GM18511 (cell line): ENCODE measurements around the gene EIF4G2.

Experiments used
- ATAC-seq: cut with Tn5 transposase; IDR thresholded peaks from one replicate; pipeline ENCODE4 v1.9.1; 2021; ENCODE audit warnings: mild to moderate bottlenecking, moderate library complexity; ENCODE audit not compliant: unreplicated experiment

Gene EIF4G2

DNA sequence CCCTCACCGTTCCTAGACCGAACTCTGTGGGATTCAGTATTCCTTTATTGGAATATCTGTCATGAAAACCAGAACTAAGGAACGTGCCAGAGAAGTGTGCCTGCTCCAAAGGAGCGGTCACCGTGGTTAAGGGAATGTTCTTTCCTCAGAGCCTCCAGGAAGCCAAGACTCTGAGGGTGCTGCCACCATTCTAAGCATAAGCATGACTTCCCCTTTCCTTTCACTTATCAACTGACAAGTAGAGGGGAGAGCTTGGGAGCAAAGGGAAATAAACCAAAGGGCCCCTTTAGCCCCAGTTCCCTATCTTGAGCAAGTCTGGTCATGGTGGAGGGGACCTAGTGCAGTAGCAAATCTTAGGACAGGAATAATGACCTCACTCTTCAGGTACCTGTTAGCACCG, 30.9 kb downstream of the EIF4G2 start:
- ATAC-seq = no peak

DNA sequence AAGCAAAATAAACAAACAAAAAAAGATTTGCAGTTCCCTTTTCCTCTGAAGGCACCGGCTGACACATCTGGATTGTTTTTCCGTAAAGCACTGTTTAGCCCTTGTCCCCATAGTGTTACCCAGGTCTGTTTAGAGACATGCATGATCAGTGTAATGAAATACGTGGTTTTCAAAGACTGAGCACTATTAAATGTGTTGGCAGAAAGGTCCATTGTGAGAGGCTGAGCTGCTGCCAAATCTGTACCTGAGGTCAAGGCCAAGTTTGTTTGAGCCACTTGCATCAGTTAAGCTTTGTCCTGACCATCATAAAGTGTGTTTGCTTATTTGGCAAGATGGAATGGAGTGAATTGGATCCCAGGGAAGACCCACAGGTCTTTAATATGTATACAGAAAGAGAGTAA, 31.3 kb downstream of the EIF4G2 start:
- no peak for ATAC-seq

DNA sequence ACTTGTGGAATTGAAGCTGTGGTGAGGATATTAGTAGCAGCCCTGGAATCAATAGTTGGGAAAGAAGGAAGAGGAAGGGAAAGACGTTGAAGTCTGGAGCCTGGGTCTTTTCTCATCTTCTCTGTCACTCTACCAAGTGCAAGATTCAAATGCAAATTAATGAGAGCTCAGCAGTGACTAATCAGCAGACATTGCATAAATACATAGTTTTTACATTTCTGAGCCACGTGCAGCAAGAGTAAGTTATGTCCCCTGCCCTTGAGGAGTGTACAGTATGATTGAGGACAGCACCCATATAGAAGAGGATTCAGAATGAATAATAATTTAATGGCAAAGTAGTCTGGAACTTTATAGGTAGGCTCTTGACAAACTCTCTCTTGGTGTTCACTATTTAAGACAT, 33.9 kb downstream of the EIF4G2 start:
- ATAC-seq = no peak

DNA sequence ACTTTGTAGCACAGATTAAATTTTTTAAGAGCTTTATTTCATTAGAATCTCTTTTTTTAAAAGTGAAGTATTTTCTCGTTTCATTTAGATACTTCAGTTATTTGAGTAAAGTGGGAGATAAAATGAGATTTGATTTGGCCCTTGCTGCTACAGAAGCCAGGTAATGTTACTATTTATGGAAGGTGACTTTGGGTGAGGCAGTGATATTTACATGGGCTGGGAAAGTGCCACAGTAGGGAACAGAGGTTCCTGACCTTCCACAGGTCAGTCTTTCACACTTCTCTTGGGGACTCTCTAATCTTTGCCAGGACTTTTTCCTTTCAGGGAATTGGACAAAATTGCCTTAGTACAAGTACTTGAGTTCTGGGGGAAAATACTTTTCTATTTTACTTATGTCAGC, 37.3 kb downstream of the EIF4G2 start:
- ATAC-seq = no peak

DNA sequence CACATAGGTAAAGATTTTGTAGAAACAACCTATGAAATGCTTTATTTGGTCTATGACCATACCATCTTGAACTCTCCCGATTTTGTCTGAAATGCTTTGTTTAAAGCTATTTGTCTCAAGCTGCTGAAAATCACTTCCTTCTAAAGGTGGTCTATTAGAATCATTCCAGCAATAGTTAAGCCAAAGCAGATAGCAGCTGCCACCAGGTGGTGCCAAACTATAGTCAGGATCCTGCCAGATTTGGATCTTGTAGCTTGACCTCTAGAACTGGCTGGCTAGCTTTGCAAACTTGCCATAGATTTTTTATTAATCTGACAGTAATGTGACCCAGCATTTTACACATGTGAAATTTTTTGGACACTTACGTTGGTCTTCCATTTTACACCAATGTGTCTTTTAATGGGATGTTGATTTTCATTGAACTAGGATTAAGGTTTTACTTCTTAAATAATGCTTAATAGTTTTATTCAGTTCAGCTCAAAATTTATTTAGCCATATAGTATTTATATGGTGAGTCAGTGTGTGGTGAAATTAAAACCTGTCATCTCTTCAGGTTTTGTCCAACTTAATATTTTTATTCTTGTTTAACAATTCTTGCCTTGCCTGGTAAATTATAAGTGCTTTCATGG, 38.0 kb downstream of the EIF4G2 start:
- no peak for ATAC-seq

DNA sequence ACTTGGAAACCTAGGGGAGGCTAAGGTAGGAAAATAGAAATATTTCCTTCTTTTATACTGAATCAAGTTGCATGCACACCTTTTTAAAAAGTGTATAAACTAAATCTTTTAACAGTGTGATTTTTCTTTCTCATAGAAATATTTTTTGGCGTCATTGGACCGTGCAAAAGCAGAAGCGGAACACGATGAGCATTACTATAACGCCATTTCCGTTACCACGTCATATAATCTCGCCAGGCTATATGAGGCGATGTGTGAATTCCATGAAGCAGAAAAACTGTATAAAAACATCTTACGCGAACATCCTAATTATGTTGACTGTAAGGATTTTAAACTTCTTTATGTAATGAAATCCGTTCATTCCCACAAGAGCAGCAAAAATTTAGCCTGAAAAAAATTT, 44.3 kb downstream of the EIF4G2 start:
- ATAC-seq = no peak

DNA sequence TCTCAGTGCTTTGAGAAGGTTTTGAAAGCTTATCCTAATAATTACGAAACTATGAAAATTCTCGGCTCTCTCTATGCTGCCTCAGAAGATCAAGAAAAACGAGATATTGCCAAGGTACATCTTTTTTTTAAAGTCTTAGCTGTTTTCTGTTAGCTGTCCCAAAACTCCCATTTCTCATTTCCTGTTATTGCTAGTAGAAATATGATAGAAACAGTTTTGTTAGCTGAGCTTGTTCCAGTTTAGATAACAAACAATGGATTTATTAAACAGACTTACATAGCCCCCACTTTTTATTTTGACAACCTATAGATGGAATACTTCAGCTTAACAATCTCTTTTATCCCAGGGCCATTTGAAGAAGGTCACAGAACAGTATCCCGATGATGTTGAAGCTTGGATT, 45.0 kb downstream of the EIF4G2 start:
- ATAC-seq = no peak

DNA sequence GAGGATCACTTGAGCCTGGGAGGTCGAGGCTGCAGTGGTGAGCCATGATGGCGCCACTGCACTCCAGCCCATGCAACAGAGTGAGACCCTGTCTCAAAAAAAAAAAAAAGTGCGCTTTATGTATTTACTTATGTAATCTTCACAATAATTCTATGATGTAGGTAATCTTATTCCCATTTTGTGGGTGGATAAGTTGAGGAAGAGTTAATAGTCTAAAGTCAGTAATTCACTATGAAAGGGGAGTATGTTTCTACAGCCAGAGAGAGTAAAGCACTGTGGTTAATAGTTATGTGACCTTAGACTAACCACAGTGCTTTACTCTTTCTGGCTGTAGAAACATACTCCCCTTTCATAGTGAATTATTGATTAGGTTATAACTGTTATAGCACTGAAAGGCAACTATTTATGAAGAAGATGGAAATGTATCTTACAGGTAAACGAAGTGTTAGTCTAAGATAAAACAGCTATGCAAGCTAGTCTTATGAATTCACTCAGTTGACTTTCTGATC, 45.8 kb downstream of the EIF4G2 start:
- ATAC-seq = peak; percentile 68

DNA sequence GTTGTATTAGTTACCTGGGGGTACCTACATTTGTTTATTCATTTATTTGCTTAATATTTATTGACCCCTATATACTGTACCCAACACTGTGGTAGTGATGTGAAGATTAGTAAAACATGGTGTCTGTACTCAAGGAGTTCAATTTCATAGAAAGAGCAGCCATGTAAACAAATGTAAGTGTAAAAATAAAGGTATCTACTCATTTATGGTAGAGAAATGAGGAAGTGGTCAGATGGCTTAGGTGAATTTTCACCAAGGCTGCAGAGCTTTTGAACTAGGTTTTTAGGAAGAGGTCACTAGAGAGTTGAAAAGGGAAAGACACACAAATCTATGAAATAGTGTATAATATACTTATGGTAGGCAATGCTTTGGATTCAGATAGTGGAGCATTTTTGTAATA, 46.5 kb downstream of the EIF4G2 start:
- ATAC-seq = peak; percentile 87

DNA sequence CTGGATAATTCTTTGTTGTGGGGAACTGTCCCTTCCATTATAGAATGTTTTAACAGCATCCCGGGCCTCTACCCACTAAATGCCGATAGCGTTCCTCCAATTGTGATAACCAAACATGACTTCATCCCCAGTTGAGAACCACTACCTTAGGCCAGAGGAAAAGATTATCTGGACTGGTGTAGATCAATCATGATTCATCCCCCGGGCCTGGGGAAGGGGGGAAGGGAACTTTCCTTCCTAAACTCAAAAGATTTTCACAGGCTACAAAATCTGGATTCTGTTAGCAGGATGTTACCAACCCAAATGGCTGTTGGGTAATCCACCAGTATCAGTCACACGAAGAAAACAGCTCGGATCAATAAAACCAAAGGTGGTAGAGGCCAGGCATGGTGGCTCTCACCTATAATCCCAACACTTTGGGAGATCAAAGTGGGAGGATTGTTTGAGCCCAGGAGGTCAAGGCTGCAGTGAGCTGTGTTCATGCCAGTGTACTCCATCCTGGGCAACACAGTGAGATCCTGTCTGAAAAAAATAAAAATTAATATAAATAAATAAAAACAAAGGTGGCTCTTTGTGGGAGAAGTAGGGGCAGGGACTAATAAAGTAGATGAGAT, 47.5 kb downstream of the EIF4G2 start:
- ATAC-seq = no peak

DNA sequence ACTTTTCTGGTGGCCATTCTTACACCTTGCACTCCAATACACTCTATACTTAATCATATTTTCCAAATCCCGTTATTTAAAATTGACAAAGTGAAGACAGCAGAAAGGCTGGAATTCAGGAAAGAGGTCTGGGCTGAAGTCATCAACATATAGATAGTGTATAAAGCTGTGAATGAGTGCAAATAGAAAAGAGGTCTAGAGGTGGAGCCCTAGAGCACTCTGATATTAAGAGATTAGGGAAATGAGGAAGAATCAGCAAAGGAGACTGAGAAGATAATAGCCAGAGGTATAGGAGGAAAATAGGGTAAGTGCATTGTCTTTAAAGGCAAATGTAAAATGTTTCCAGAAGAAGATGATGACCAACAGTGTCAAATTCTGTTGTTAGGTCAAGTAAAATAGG, 49.8 kb downstream of the EIF4G2 start:
- ATAC-seq = no peak

DNA sequence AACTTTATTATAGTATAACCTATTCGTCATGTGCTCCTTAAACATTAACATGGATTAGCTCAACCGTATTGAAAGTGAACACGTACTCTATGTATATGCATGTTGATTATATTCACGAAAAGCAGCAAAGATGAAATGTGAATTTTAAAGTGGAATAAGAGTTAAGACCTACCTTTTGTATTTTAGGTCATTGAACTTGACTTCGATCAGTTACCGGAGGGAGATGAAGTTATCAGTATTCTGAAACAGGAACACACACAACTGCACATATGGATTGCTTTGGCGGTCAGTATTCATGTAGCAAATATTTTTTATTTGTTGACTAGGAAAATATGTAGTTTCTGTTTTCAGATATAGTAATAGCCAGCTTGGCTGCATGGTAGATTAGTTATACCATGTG, 56.2 kb downstream of the EIF4G2 start:
- no peak for ATAC-seq

DNA sequence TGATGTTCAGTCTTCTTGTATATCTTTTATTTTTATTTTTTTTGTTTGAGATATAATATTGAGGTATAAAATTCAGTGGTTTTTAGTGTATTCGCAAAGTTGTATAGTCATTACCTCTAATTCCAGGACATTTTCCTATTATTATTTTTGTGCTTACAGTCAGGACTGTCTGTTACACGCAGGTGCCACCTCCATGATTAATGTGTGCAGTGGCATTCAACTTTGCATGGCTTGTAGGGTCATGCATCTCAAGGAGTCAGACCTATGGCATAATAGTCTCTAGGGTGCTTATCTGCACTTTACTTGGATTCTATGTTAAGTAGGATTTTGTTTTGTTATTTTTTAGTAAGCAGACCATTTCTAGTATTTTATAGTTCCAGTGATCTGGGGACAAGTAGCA, 56.7 kb downstream of the EIF4G2 start:
- ATAC-seq = no peak

DNA sequence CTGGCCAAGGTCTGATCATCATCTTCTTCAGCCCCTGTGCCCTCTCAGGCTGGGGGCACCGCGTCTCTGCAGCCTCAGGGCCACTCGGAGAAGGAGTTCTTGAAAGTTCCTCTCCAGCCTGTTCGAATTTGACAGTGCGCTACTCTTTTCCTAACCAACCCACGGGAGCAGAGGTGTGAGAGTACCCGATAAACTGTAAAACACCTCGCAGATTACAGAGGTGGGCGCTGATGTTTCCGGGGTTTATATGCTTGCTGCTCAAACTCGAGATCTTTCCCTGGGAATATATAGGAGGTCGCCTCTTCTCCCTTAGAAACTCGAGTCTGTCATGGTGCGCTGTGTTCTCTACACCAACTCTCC, 57.2 kb downstream of the EIF4G2 start:
- ATAC-seq = peak; percentile 38

DNA sequence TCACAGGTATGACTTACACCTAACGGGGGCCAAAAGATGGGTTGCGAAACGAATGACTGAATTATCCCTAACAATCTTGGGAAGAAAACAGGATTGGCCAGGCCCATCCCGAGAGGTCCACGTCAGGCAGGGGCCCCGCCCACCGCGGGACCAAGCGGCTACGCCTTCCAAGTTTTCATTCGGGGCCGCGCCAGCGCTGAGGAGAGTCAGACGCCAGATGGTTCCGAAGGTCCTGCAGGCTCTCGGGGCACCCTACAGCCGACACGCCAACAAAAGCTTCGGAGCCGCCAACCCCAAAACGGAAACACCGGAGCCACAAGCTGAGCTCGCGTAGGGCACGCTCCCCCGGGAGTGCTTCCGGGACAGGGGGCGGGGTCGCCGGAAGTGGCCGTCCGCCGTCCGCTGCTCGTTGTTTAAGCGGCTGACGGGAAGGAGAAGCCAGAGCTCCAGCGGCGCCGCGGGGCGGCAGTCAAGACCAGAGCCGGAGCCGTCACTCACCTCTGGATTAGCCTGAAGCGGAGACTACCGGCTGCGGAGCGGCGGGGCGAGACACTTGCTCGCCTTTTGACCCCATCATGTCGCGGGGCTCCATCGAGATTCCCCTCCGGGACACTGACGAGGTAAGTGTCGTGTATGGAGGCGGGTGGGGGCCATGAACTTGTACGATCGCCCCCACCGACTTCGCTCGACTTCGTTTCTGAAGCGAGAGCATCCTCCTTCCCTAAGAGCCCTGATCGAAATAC, 57.7 kb downstream of the EIF4G2 start, which contains the start of gene CTR9:
TSS of gene CTR9 (plus strand) at position 409 of the 743 bp plus-strand sequence. CDS start at position 576, 167 bp downstream.
- peak; percentile 94 for ATAC-seq

DNA sequence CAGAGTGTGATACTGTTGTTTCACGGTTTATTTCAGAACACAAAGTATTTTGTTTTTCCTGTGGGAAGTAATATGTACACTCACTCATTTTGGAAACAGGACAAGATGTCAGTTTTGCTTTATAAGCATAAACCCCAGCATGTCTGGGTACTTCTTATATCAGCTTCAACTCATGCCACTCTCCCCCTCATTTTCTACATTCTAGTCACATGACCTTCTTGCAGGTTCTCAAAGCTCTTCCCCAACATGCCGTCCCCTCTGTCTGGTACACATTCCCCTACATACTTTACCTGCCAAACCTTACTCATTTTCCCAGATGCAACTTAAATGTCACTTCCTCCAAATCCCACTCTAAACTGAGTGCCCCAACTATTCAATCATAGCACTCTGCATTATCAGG, 59.2 kb downstream of the EIF4G2 start:
- no peak for ATAC-seq

DNA sequence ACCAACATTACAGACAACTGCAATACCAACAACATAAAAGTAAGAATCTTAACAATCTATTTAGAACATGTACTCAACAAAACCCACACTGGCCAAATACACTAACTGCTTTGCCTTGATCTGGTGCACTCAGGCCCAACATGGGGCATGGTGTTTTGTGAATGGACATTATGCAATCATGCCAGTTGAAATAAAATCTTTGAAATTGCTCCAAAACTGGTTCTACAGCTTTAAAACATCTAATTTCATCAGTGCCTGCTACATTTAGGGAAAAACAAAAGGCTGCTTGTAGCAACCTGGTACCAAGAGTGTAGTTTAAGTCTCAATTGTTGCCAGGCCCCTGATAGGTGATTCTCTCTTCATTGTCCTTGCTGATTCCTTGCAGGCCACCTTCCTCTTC, 61.0 kb downstream of the EIF4G2 start:
- ATAC-seq = no peak
